MM.1S (cell line): ENCODE data around the gene COL2A1.

Experiments used
- DNase-seq: peaks from one replicate; pipeline ENCODE4 v3.0.0-alpha.2; 2015
- H2AFZ ChIP-seq: fragments of 300-600 bp; sonication (generic); 2 replicates; pipeline ENCODE4 v1.6.0; 2016; ENCODE audit warnings: antibody characterized with exemption, low read length
- H3F3A ChIP-seq: fragments of 300-600 bp; sonication (generic); 2 replicates; pipeline ENCODE4 v1.6.1; 2016; ENCODE audit warnings: mild to moderate bottlenecking, antibody characterized with exemption, low read length, moderate library complexity, mixed read lengths; ENCODE audit not compliant: insufficient read depth
- H3K27ac ChIP-seq: fragments of 300-600 bp; sonication (generic); 2 replicates; pipeline ENCODE4 v1.5.1; 2016; ENCODE audit warnings: mild to moderate bottlenecking, low read length
- H3K27me3 ChIP-seq: fragments of 300-600 bp; sonication (generic); replicated peaks from 2 replicates; pipeline ENCODE4 v1.6.0; 2016; ENCODE audit warnings: low read length; ENCODE audit not compliant: insufficient read depth
- H3K36me3 ChIP-seq: fragments of 300-600 bp; sonication (generic); replicated peaks from 2 replicates; pipeline ENCODE4 v1.6.1; 2016; ENCODE audit warnings: mild to moderate bottlenecking, low read length, mixed read lengths; ENCODE audit not compliant: insufficient read depth
- H3K4me1 ChIP-seq: fragments of 300-600 bp; sonication (generic); 2 replicates; pipeline ENCODE4 v1.6.1; 2016; ENCODE audit warnings: low read length, mixed read lengths
- H3K4me2 ChIP-seq: fragments of 300-600 bp; sonication (generic); 2 replicates; pipeline ENCODE4 v1.6.0; 2016; ENCODE audit warnings: low read depth, low read length
- H3K4me3 ChIP-seq: fragments of 300-600 bp; sonication (generic); 2 replicates; pipeline ENCODE4 v1.5.1; 2016; ENCODE audit warnings: low read length, mixed read lengths
- H3K79me2 ChIP-seq: fragments of 300-600 bp; sonication (generic); 2 replicates; pipeline ENCODE4 v1.6.1; 2016; ENCODE audit warnings: mixed run types, low read length, mixed read lengths
- H3K9ac ChIP-seq: fragments of 300-600 bp; sonication (generic); 2 replicates; pipeline ENCODE4 v1.6.1; 2016; ENCODE audit warnings: low read length, mixed read lengths
- H3K9me2 ChIP-seq: fragments of 300-600 bp; sonication (generic); replicated peaks from 2 replicates; pipeline ENCODE4 v1.6.1; 2016; ENCODE audit warnings: mild to moderate bottlenecking, low read length, mixed read lengths; ENCODE audit not compliant: insufficient read depth
- H3K9me3 ChIP-seq: fragments of 300-600 bp; sonication (generic); replicated peaks from 2 replicates; pipeline ENCODE4 v1.6.1; 2016; ENCODE audit warnings: mild to moderate bottlenecking, low read length, mixed read lengths; ENCODE audit not compliant: insufficient read depth
- H4K20me1 ChIP-seq: fragments of 300-600 bp; sonication (generic); 2 replicates; pipeline ENCODE4 v1.6.1; 2016; ENCODE audit warnings: mild to moderate bottlenecking, low read length, moderate library complexity, mixed read lengths; ENCODE audit not compliant: insufficient read depth
- CTCF ChIP-seq: fragments of 300-600 bp; sonication (generic); IDR thresholded peaks from 2 replicates; pipeline ENCODE4 v1.5.1; 2016; ENCODE audit warnings: antibody characterized with exemption, low read length, mixed read lengths
- EZH2 ChIP-seq: fragments of 300-600 bp; sonication (generic); optimal IDR thresholded peaks from 2 replicates; pipeline ENCODE3; 2017; ENCODE audit warnings: low read depth, mild to moderate bottlenecking, antibody characterized with exemption, low read length, mixed read lengths
- EZH2phosphoT487 ChIP-seq: fragments of 300-600 bp; sonication (generic); IDR thresholded peaks from 2 replicates; pipeline ENCODE4 v1.6.1; 2018; ENCODE audit warnings: antibody characterized with exemption, low read length

The COL2A1 gene

GRCh38 chr12:48017496-48017895 is 13.2 kb upstream of the COL2A1 start:
- no peak overlapping the region for H3K4me2 ChIP-seq
- no peaks in the 10 kb centered on the region for H3K36me3 ChIP-seq
- H3K9ac ChIP-seq: no peak overlapping the region
- no peaks in the 10 kb centered on the region for H3F3A ChIP-seq
- H2AFZ ChIP-seq: no peak overlapping the region
- 0 out of 2 replicates have a peak, but pooled peaks cover 4% of the 10 kb centered on the region for H3K4me1 ChIP-seq
- no peaks in the 10 kb centered on the region for H3K9me3 ChIP-seq
- no peak for TF ChIP-seq EZH2
- TF ChIP-seq CTCF: no peak
- no peak for TF ChIP-seq EZH2phosphoT487
- H4K20me1 ChIP-seq: no peaks in the 10 kb centered on the region
- no peaks in the 10 kb centered on the region for H3K79me2 ChIP-seq
- no peak overlapping the region for H3K4me3 ChIP-seq
- DNase-seq: no peak
- H3K27me3 ChIP-seq: no peaks in the 10 kb centered on the region
- H3K27ac ChIP-seq: no peak overlapping the region
- H3K9me2 ChIP-seq: no peaks in the 10 kb centered on the region

DNA sequence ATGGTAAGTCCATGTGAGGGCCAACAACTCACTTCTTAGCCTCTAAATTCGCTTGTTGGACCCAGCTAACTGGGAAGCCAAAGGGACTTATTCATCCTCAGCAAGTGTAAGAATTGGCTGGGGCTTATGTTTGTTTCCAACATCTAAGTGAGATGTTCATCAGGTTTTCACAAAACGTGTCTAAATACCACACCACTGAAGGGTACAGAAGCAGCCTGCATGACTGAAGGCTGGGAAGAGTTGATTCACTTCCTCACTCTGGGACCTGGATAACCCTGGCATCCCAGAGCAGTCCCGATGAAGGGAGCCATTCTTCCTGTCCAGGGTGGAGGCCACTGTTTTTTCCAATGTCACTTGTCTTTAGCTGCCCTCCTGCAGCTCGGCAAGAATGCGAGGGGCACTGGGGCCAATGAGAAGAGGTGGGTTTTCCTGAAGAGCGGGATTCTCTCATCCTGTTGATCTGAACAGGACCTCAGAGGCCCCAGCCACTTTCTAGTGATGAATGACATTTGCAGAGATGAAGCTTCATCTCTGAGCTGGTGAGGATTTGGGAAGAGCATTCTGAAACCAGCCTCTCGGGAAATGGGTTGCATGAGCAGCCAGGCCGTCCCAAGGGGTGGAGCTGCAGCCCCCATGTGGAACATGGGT is 12.2 kb upstream of the COL2A1 start:
- Histone ChIP-seq H3K4me1 (0 out of 2 replicates have a peak, but pooled peaks cover 4% of the 10 kb centered on the region), H3K36me3 (no peaks in the 10 kb centered on the region), H3K27me3 (no peaks in the 10 kb centered on the region), H4K20me1 (no peaks in the 10 kb centered on the region), H3K9me3 (no peaks in the 10 kb centered on the region), H3K79me2 (no peaks in the 10 kb centered on the region), H3K9me2 (no peaks in the 10 kb centered on the region), H2AFZ (no peak overlapping the region), H3K27ac (no peak overlapping the region), H3K4me3 (no peak overlapping the region), H3K4me2 (no peak overlapping the region), H3K9ac (no peak overlapping the region), H3F3A (no peaks in the 10 kb centered on the region)
- no peak for DNase-seq
- no peak for TF ChIP-seq CTCF
- no peak for TF ChIP-seq EZH2
- TF ChIP-seq EZH2phosphoT487: no peak

DNA sequence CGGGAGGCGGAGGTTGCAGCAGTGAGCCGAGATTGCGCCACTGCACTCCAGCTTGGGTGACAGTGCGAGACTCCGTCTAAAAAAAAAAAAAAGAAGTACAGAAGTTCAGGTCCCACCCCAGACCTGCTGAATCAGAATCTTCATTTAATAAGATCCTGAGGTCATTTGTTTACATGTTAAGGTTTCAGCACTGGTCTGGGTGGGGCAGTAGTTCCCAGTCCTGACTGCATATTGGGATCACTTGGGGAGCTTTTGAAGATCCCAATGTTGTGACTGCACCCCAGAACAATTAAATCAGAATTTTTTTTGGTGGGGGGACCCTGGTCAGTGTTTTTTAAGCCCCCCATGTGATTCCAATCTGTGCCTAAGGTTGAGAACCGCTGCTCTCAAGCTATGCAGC is 11.7 kb upstream of the COL2A1 start:
- Histone ChIP-seq H3K9me2 (no peaks in the 10 kb centered on the region), H3K27ac (no peak overlapping the region), H4K20me1 (no peaks in the 10 kb centered on the region), H3K79me2 (no peaks in the 10 kb centered on the region), H3K36me3 (no peaks in the 10 kb centered on the region), H2AFZ (no peak overlapping the region), H3K9ac (no peak overlapping the region), H3K9me3 (no peaks in the 10 kb centered on the region), H3K4me1 (0 out of 2 replicates have a peak, but pooled peaks cover 4% of the 10 kb centered on the region), H3K4me3 (no peak overlapping the region), H3K4me2 (no peak overlapping the region), H3F3A (no peaks in the 10 kb centered on the region), H3K27me3 (no peaks in the 10 kb centered on the region)
- no peak for DNase-seq
- TF ChIP-seq EZH2phosphoT487: no peak
- no peak for TF ChIP-seq CTCF
- no peak for TF ChIP-seq EZH2
